Progenitor cell of endocrine pancreas (in vitro differentiated cells): ENCODE measurements around the gene CDH4. TPM values are rescaled to one million over a fixed set of nuclear protein-coding genes. Genes with fewer than 3 reads are reported as not detected.

Source experiments
- DNase-seq: peaks from one replicate; pipeline ENCODE4 v3.0.0; 2021; ENCODE audit warnings: low spot score; ENCODE audit not compliant: unreplicated experiment
- H3K27ac Mint-ChIP-seq: 2 replicates; pipeline ENCODE4 v1.8.0; 2021; ENCODE audit warnings: mild to moderate bottlenecking, moderate library complexity, mixed read lengths
- H3K27me3 Mint-ChIP-seq: 2 replicates; pipeline ENCODE4 v1.8.0; 2021; ENCODE audit warnings: mixed read lengths
- H3K36me3 Mint-ChIP-seq: 2 replicates; pipeline ENCODE4 v1.8.0; 2022; ENCODE audit warnings: mixed read lengths; ENCODE audit not compliant: insufficient read depth
- H3K4me1 Mint-ChIP-seq: 2 replicates; pipeline ENCODE4 v1.8.0; 2021; ENCODE audit warnings: low read depth, mixed read lengths
- H3K4me3 Mint-ChIP-seq: 2 replicates; pipeline ENCODE4 v1.8.0; 2021; ENCODE audit warnings: low read depth, mild to moderate bottlenecking, moderate library complexity, mixed read lengths
- H3K9me3 Mint-ChIP-seq: 2 replicates; pipeline ENCODE4 v1.8.0; 2021; ENCODE audit warnings: low read depth, mixed read lengths
- microRNA-seq: library from miRNA; unstranded; fragments of <30 nt; microRNA quantifications from one replicate; pipeline ENCODE4 v1.1.0, GENCODE V29; 2020; ENCODE audit warnings: borderline number of aligned reads; ENCODE audit not compliant: unreplicated experiment
- total RNA-seq: library from RNA; stranded (reverse); gene quantifications from 2 replicates; pipeline ENCODE4 v1.2.1, GENCODE V29; 2021
- TF ChIP-seq, protein P1 (sequence below): fragments of 200-600 bp; sonication (generic); IDR thresholded peaks from one replicate; pipeline ENCODE4 v1.5.0; 2021; ENCODE audit warnings: antibody characterized with exemption, mild to moderate bottlenecking; ENCODE audit not compliant: unreplicated experiment

Gene CDH4
- total RNA-seq, 1 donor from 2014 or later, result 0.43 TPM

DNA sequence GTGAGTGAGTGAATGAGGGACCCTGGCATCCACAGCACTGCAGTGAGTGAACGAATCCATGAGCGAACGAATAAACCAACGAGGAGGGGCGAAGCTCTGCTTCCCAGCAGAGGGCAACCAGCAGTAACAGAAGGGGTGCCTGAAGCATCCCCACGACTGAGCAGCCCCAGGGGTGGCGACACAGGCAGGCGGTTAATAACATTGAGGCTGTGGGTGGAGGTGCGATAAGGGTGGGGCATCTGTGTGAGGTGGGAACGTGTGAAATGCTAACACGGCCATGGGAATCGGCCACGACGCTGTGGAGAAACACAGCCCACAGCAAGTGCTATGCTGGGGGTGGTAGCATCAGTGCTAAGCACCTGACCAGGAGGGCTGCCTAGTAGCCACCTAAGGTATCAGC lies 737.7 kb downstream of the CDH4 start:
- Mint-ChIP-seq H3K4me1 (no peaks in the 10 kb centered on the region), H3K9me3 (peaks cover 19% of the 10 kb centered on the region), H3K27me3 (no peaks in the 10 kb centered on the region), H3K36me3 (peaks cover 63% of the 10 kb centered on the region), H3K27ac (no peak overlapping the region), H3K4me3 (no peak overlapping the region)
- TF ChIP-seq, protein P1, sequence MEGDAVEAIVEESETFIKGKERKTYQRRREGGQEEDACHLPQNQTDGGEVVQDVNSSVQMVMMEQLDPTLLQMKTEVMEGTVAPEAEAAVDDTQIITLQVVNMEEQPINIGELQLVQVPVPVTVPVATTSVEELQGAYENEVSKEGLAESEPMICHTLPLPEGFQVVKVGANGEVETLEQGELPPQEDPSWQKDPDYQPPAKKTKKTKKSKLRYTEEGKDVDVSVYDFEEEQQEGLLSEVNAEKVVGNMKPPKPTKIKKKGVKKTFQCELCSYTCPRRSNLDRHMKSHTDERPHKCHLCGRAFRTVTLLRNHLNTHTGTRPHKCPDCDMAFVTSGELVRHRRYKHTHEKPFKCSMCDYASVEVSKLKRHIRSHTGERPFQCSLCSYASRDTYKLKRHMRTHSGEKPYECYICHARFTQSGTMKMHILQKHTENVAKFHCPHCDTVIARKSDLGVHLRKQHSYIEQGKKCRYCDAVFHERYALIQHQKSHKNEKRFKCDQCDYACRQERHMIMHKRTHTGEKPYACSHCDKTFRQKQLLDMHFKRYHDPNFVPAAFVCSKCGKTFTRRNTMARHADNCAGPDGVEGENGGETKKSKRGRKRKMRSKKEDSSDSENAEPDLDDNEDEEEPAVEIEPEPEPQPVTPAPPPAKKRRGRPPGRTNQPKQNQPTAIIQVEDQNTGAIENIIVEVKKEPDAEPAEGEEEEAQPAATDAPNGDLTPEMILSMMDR, result no peak
- DNase-seq, result no peak

Small RNA genes within 50 kb of the gene (microRNA-seq; reads per million reads assigned to microRNA genes)
- not detected for gene MIR1257
